GM21529 (cell line): Measurements from ENCODE around the gene PRICKLE2.

Source experiments
- ATAC-seq: cut with Tn5 transposase; IDR thresholded peaks from one replicate; pipeline ENCODE4 v1.9.1; 2021; ENCODE audit not compliant: unreplicated experiment

PRICKLE2 gene

DNA sequence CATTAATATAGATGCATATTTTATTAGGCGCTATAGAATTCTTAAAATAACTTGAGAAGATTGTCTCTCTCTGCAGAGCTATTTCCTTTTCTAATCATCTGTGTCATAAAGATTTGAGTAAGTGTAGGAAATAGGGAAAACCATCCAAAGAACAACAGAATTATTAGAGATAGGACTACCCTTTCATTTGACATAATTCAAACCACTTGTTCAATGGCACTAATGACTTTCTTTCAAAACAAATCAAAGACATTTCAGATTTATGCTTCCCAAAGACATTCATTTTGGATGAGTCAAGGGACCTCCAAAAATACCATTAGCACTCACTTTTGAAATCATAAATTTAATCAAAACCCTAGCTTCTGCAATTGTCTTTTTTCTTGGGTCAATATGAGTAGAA lies 29.5 kb downstream of the PRICKLE2 start:
- ATAC-seq: no peak

DNA sequence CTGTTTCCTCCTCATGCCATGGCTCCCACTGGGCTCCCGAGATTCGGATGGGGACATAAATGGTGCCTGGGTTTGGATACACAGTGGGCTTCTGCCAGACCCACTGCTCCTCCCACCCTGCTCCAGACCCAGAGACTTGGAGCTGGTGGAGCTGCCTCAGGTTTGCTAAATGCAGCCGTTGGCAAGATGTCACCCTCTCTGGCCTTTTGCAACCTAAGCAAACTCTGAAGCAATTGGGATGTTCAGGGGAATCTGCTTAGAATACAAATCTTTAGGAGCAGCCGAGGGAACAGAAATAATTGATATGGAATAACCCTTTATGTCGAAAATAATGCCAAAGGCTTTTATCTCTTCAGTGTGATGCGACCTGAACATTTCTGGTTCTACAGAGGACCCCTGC lies 33.4 kb downstream of the PRICKLE2 start:
- ATAC-seq: no peak

DNA sequence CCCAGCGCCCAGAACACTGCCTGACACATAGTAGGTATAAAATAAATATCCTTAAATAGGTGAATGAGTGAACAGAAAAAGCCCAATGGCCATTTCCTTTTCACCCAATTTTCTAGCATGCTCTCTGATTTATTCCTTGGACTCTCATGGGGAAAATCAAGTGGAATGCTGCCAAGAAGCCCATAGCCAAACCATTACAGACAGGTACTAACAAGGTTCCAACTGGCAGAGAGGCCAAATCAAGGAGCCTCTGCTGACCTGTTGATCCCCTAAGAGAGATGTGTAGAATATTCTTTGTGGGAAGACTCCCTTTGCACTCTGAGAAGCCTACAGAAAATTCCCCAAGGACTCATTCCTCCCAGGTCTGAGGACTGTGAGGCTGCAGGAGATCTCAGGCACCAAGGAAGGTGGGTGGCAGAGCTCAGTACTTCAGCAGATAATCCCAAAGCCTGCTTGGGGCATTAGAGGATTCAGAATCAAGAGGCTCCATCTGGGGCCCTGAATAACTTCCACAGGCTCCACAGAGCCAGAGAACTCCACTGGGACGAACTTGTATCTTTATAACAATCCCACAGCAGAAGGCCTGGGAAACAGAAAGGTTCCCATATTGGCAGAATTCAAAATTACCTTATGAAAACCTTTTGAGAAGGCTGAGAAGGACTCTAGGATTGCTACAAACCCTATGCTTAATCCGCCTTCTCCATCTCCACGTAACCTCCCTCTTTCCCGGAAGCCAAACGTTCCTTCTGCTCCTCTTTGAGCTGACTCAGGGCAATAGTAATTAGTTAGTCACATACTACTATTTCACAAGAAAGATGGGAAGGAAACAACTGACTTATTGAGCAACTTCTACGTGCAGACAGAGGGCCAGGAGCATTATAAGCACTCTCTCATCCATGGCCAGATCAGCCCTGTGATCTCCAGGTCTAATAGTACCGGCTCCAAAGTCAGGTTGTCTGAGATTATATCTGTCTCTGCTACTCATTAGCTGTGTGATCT lies 34.5 kb downstream of the PRICKLE2 start:
- no peak for ATAC-seq

DNA sequence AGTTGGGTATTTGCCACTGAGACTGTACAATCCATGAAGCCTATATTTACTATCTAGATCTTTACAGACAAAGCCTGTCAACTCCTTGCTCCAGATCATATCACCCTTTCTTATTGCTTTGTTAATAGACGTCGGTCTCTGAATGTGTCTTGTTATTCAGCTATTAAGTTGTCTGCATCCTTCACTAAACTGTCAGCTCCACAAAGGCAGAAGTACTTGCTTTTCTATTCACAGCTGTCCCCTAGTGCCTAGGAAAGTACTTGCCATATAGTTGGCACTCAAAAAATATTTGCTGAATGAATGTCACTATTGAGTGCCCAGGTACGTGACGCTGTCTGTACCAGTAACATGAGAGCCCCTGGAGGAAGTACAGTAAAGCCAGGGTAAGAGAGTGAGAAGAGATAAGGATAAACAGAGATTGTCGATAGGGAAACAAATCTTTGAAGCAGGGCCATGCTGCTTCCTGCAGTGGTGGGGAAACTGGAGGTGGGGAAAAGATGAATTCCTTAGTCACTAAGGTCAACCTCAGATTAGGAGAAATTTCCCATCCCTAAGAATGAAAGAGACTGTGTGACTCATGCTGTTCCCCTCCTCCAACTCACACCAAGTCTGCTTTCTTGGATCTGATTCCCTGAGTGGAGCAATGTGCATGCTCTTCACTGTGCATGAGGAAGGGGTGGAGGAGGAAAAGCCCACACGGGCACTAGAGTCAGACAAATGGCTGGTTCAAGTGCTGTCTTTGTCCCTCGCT lies 36.3 kb downstream of the PRICKLE2 start:
- ATAC-seq: no peak

DNA sequence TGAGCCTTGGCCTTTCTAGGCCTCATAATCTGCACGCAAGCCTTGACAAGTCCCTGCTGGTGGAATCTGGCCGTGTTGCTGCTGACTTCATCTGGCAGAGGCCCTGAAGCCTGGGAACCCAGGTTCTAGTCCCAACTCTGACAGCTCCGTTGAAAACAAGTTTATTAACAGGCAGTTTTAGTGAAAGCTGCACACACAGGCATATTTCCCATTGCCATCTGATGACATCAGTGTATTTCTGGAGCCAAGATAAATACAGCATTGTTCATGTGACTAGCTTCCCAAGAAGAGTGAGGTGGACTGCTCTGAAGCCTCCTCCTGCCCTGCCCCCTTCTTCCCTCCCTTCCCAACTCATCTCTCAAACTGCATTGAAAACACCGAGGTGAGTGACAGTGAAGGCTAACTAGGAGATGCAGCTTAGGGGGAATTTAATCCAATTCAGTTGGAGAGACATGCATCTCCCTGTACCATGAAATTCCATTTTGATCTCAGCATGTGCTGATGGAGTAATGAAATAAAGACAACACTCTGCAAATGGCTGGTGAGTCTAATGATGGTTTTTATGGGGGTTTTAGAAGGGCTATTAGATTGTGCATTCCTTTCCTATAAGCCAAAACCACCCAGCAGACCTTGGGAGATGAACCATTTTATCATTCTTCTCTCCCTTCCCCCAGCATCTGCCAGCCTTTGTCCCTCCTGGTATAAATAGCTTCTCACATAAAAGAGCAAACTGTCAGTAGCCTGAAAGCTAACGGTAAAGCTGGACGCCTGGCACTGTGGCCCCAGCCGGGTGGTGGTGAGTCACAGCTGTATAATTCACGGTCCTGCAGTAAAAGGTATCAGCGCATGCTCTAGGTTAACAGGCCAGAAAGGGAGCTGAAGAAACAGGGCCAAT lies 38.0 kb downstream of the PRICKLE2 start:
- ATAC-seq: no peak

DNA sequence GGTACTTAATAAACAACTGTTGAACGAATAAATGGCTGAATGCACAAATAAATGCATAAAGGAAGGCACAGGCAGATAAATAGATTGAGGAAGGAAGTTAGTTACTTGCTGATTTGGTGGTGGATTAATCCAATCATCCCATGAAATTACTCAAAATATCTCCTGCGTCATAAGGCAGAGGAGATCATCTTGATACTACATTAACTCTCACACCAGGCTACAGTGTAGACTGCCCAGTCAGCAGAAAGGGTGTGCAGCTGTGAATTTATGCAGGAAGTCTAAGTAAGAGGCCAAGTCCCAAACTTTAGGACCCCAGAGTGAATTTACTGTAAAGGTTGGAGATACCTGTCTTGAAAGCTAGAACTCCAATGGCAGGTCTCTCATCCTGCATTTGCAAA lies 38.6 kb downstream of the PRICKLE2 start:
- no peak for ATAC-seq

DNA sequence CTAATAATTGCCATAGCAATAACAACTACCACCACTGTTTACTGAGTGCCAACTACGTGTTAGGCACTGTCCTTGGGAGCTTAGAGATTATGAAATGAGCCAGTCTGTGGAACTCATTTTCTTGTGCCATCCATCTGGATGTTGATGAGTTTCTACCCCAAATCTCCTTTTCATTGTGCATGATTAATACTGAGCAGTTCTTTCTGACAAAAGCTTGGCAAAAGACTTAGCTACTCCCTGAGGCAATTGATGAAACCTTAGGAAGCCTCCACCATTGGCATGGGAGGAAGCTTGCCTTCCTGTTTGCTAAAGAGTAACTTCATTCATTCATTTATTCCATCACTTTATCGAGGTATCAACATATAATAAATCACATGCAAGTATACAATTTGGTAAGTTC lies 39.8 kb downstream of the PRICKLE2 start:
- no peak for ATAC-seq

DNA sequence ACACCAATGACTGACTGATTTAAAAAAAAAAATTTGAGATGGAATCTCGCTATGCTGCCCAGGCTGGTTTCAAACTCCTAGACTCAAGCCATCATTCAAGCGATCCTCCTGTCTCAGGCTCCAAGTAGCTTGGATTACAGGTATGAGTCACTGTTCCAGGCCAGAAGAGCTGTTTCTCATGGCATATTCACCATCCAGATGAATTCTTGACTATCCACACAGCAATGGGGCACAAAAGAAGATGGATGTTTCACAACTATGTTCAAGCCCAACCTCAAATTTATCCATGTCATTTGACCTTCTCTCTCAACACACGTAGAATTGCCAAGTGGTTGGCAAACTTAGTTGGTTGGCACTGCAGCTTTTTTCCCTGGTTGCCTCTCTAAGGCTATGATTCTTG lies 40.6 kb downstream of the PRICKLE2 start:
- ATAC-seq: no peak

DNA sequence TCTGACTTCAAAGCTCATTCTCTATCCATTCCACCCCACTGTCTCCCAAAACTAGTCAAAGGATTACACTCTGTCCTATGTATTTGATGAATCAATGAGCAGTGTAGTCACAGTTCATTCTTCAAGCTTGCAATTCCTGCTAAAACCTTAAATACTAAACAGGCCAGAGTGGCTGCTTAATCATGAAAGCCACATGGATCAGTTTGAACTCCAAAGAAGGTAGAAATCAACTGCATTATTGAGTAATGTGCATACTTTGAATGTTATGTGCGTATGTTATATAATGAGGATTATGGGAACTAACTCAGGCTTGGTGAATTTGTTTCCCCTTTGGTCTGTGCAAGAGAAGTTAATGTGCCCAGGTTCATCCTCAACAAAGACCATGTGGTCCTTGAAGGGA lies 45.4 kb downstream of the PRICKLE2 start:
- no peak for ATAC-seq

DNA sequence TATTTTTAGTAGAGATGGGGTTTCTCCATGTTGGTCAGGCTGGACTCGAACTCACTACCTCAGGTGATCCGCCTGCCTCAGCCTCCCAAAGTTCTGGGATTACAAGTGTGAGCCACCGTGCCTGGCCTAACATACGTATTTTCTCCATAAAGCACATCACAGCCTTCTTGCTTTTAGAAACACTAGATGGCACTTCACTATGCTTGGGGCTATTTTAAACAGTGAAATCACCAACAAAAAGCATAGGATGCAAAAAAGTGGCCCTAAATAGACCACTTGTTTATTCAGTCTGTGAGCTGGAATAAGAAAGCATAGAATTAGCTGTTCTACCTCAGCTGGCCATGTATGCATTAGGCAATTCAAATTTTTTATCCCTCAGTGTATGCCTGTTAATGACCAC lies 46.0 kb downstream of the PRICKLE2 start:
- no peak for ATAC-seq

DNA sequence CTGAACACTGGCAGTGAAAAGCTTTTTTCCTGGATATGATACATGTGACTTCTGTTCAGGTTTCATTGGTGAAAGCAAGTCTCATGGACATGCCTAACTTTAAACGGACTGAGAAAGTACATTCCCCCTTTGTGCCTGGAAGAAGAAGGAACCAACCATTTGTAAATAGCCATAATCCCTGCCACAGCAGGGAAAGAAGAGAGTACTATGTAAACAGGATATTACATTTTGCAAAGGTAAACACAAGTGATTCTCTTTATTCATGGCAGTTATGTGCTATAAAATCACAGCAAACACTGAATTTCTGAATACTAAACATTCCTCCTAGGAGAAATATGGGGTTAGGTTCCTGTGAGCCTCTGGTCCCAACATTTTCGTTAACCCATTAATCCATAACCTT lies 46.8 kb downstream of the PRICKLE2 start:
- ATAC-seq: no peak

DNA sequence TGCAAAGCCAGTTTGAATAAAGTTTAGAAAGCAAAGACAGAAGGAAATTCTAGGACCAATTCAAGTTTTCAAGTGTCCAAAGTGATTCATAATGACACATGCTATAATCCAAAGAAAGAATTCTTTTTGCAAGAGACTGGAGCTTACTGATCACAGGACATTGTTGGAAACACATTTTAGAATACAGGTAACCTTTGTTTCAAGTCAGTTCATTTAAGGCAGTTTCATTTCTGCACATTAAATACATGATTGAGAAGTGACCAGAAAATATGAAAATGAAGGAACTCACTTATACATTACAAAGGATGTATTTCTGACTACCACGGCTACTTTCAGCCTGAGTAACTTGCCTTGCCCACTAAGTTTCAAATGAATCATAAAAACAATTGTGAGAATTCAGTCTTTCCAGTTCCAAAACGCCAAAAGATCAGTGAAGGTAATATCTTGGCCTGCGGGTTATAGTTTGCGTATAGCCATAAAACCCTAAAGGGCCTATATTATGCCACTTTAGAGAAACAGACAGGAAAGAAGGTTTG lies 48.7 kb downstream of the PRICKLE2 start:
- no peak for ATAC-seq

DNA sequence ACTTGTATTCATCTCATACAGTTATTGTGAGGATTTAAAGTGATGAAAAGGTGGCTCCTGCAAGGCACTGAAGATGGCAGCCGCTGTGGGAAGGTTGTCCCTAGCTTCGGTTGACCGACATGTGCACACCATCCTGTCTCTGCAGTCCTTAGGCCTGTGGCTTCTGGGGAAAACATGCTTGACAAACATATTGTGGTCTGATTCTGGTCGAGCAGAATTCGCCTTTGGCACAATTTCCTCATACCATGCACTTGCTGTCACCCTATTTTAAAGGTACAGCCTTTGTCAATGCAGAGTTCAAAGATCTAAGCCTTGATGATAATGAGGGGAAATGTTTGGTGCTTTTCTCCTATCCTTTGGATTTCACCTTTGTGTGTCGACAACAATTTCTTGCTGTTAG lies 50.9 kb downstream of the PRICKLE2 start:
- ATAC-seq: no peak

DNA sequence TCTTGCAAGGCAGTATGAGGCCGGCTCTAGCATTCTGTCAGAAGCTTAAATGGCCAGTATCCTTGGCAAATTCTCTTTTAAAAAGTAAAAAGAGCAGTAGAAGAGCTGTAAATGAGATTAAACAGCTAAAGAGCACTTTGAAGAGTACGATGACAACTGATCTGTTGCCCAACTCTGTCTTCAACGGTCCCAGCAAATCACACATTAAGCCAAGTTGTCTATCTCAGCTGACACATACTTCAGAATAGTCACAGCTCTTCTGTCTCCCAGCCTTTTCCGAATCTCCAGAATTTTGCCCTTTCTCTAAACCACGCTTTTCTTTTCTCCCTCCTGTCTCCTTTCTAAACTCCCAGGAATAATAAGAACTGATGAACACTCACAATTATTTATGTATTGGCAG lies 51.7 kb downstream of the PRICKLE2 start:
- no peak for ATAC-seq

DNA sequence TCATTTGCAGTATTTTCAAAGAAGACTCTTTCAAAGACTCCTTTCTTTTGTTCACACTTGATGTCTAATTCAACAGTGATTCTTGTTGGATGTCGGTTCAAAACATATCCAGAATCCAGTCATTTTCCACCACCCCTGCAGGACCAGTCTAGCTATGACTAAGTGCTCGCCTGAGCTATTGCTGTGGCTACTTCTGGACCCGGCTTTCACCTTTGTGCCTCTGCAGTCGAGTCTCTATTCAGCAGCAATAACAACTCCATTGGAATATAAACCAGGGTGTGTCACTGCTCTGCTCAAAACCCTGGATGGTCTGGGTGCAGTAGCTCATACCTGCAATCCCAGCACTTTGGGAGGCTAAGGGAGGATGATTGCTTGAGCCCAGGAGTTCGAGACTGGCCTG lies 55.0 kb downstream of the PRICKLE2 start:
- no peak for ATAC-seq

DNA sequence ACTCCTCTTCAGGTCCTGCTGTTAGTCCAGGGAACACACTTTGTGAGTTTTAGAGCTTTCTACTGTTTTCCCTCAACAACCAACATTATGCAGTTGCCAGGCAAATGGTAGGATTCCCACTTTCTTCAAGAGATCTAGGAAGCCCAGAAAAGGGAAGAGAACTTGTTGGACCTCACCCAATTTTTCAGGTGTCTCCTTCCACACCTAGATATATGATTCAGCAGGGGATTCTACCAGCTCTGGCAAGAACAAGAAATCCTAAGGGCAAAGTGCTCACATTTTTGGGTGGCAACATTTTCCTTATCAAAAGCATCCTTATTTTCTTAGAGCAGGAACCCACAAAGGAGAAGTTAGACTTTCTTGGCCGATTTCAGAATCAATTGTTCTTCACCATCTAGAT lies 57.4 kb downstream of the PRICKLE2 start:
- no peak for ATAC-seq

DNA sequence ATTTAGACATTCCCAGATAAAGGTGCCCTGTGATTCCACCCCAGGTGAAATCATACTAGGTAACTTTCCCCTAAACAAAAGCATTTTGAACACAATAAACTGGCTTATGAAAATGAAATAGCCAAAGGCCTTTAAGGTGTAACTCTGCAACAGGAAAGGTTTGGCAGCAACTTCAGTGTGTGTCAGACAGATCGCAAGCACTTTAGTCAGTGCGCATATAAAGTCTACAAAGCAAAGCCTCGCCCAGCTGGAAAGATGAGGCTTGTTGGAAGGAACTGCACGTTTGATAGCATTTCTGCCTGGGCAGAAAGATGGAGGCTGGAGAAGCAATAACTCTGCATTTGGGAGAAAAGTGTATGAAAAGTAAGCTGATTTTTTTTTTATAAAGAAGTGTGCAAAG lies 57.9 kb downstream of the PRICKLE2 start:
- ATAC-seq: no peak

DNA sequence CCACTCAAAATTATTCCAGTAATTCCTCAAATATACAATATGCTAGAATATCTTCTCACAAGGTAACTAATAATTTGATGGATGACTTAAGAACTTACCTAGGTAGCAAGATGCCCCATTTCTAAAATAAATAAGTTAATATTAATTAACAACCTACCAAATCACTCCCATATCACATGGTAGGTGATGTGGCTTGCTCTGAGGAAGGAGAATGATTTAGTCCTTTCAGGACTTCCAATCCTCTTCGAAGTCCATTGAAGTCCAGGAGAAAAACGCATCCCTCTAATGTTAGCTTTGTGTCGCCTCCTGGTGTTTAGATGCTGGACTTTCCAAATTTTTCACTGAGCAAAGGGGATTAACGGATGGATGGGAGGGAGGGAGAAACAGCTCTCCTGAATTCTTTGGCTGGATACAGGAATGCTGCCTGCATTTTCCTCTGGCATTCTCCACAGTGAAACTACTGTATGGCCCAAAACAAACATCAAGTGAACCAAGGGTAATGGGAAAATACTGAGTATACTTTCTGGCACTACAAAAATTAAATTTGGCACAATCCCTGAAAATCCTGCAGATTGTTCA lies 58.6 kb downstream of the PRICKLE2 start:
- ATAC-seq: no peak

DNA sequence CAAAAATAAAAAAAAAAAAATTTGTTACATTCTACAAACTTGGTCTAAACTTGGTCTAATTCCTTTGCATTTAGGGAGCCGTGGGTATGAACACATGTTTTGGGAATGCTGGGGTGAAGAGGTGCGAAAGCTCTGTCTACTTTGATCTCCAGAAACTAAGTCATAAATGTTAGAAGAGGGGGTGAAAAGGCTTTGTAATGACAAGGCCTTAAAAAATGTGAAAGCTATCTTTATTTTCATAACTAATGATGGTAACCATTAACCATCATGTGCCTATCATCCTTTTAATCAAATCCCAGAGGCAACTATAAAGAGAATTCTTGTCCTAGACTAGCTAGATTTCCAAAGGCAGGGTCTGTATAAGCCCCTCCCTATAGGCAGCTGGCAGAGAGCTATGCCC lies 60.9 kb downstream of the PRICKLE2 start:
- no peak for ATAC-seq

DNA sequence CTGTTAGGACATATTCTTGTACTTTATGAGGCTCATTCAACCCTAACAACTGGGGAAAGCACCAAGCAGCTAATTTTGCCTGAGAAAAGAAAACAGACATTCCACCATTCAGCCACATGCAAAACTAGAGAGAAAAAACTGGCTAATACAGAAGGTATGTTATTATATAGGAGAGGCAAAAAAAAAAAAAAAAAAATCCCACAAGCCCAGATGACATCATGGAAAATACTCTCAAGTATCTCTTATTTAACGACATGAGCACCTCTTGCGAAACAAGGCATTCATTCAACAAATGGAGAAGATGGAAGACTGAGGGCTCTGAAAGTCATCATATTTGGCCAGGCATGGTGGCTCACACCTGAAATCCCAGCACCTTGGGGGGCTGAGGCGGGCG lies 61.5 kb downstream of the PRICKLE2 start:
- ATAC-seq: peak; percentile 87
